GM19240 (cell line): ENCODE measurements around the gene CARD10.
"Not testable (repeated sequence)": the region's sequence is repeated elsewhere in the genome, so short reads cannot be mapped to it uniquely, and the experiment has no call there.

Experiments used
- DNase-seq: peaks from one replicate; pipeline ENCODE4 v3.0.0; 2011; ENCODE audit warnings: low spot score; ENCODE audit not compliant: insufficient read length

CARD10 gene

GRCh38 chr22:37555029-37555428, 35.8 kb upstream of the CARD10 start:
- DNase-seq = no peak

- no peak for DNase-seq
These were observed 34.5 kb upstream of the CARD10 start for GRCh38 chr22:37553725-37554124.

- DNase-seq = no peak
These were observed 33.4 kb upstream of the CARD10 start for GRCh38 chr22:37552524-37553163.

GRCh38 chr22:37551981-37552380, 32.8 kb upstream of the CARD10 start:
- DNase-seq = no peak

- DNase-seq = not testable (repeated sequence)
These were observed 31.7 kb upstream of the CARD10 start for GRCh38 chr22:37550921-37551320.

- no peak for DNase-seq
These were observed 30.5 kb upstream of the CARD10 start for GRCh38 chr22:37549704-37550059.

- no peak for DNase-seq
These were observed 28.1 kb upstream of the CARD10 start for GRCh38 chr22:37547251-37547741.

GRCh38 chr22:37546437-37547250, 27.4 kb upstream of the CARD10 start:
- no peak for DNase-seq

GRCh38 chr22:37545703-37546436, 26.7 kb upstream of the CARD10 start:
- DNase-seq = no peak

- no peak for DNase-seq
These were observed 25.9 kb upstream of the CARD10 start for GRCh38 chr22:37544955-37545702.

GRCh38 chr22:37542959-37543358, 23.7 kb upstream of the CARD10 start:
- no peak for DNase-seq

- not testable (repeated sequence) for DNase-seq
These were observed 23.2 kb upstream of the CARD10 start for GRCh38 chr22:37542416-37542815.

- not testable (repeated sequence) for DNase-seq
These were observed 20.6 kb upstream of the CARD10 start for GRCh38 chr22:37539790-37540189.

GRCh38 chr22:37538590-37539357, 19.6 kb upstream of the CARD10 start:
- peak; percentile 95 for DNase-seq

- no peak for DNase-seq
These were observed 15.9 kb upstream of the CARD10 start for GRCh38 chr22:37535159-37535558.

- no peak for DNase-seq
These were observed 15.2 kb upstream of the CARD10 start for GRCh38 chr22:37534445-37534844.

- no peak for DNase-seq
These were observed 14.8 kb upstream of the CARD10 start for GRCh38 chr22:37533995-37534394.

- no peak for DNase-seq
These were observed 10.6 kb upstream of the CARD10 start for GRCh38 chr22:37529652-37530345.

- not testable (repeated sequence) for DNase-seq
These were observed 8.7 kb upstream of the CARD10 start for GRCh38 chr22:37527952-37528351.
